Caco-2 (cell line): Measurements from ENCODE around the gene ARHGAP44. TPM values are rescaled to one million over a fixed set of nuclear protein-coding genes. Genes with fewer than 3 reads are reported as not detected.

Experiments
- BruUV-seq: library from RNA; stranded (reverse); fragments of 400-500 nt; replicated peaks from 2 replicates; lab custom pipeline; 2021; lab: Mats Ljungman, UMichigan
- CTCF ChIA-PET: fragments of 300-600 bp; sonication (Branson Sonifier 250); formaldehyde crosslinking; loops from one replicate; lab custom pipeline; 2022; ENCODE audit warnings: antibody characterized with exemption; lab: Charles Lee
- POLR2A ChIA-PET: fragments of 300-600 bp; sonication (Branson Sonifier 250); formaldehyde crosslinking; loops from one replicate; lab custom pipeline; 2022; ENCODE audit warnings: antibody characterized with exemption; lab: Charles Lee
- DNase-seq, 2 experiments: peaks; one replicate each; pipeline versions ENCODE4 v3.0.0 to v3.0.0-alpha.2; 2020 to 2022
- H3K27me3 ChIP-seq: replicated peaks from 2 replicates; pipeline ENCODE4 v1.6.0; 2011; ENCODE audit warnings: low read length; ENCODE audit not compliant: control insufficient read depth, insufficient read depth
- H3K36me3 ChIP-seq: 2 replicates; pipeline ENCODE4 v1.5.1; 2011; ENCODE audit warnings: low read length; ENCODE audit not compliant: control insufficient read depth, insufficient read depth
- H3K4me1 ChIP-seq: fragments of 250-450 bp; sonication (Bioruptor Pico); 2 replicates; pipeline ENCODE4 v1.5.1; 2020; ENCODE audit warnings: mild to moderate bottlenecking
- H3K4me3 ChIP-seq: 2 replicates; pipeline ENCODE4 v1.5.1; 2011; ENCODE audit warnings: low read depth, mild to moderate bottlenecking, control low read depth, low read length
- H3K9me3 ChIP-seq: fragments of 250-450 bp; sonication (Bioruptor Pico); 2 replicates; pipeline ENCODE4 v1.5.1; 2020; ENCODE audit warnings: mild to moderate bottlenecking, moderate library complexity
- H3K27ac Mint-ChIP-seq: one replicate; pipeline ENCODE4 v1.8.0; 2022; ENCODE audit warnings: mixed read lengths; ENCODE audit not compliant: unreplicated experiment
- H3K27me3 Mint-ChIP-seq: one replicate; pipeline ENCODE4 v1.8.0; 2022; ENCODE audit warnings: mixed read lengths; ENCODE audit not compliant: insufficient read depth, unreplicated experiment
- H3K36me3 Mint-ChIP-seq: one replicate; pipeline ENCODE4 v1.8.0; 2022; ENCODE audit warnings: mild to moderate bottlenecking, mixed read lengths; ENCODE audit not compliant: insufficient read depth, unreplicated experiment
- H3K4me1 Mint-ChIP-seq: one replicate; pipeline ENCODE4 v1.8.0; 2022; ENCODE audit warnings: low read depth, mixed read lengths; ENCODE audit not compliant: unreplicated experiment
- H3K4me3 Mint-ChIP-seq: one replicate; pipeline ENCODE4 v1.8.0; 2022; ENCODE audit warnings: mild to moderate bottlenecking, moderate library complexity, mixed read lengths; ENCODE audit not compliant: unreplicated experiment
- H3K9me3 Mint-ChIP-seq: one replicate; pipeline ENCODE4 v1.8.0; 2022; ENCODE audit warnings: mixed read lengths; ENCODE audit not compliant: unreplicated experiment
- intact Hi-C: fragments of 100-400 bp; cut with micrococcal nuclease; formaldehyde crosslinking; loops from one replicate; pipeline ENCODE4 v1.10.0; 2022; ENCODE audit not compliant: unreplicated experiment
- total RNA-seq: library from RNA; stranded (reverse); gene quantifications from 2 replicates; pipeline ENCODE4 v1.2.3, GENCODE V29; 2022
- TF ChIP-seq, protein P1 (sequence below), 2 experiments: fragments of 200-600 bp in 1 of 2; IDR thresholded peaks; 1 replicate in 1 of 2; 2 replicates in 1 of 2; pipeline versions ENCODE4 v1.5.1 to v1.8.0; 2011 to 2022; ENCODE audit warnings: antibody characterized with exemption in 1 of 2, control low read depth in 1 of 2, inconsistent platforms in 1 of 2, low read depth in 1 of 2, low read length in 1 of 2, mild to moderate bottlenecking in 1 of 2, moderate library complexity in 1 of 2; ENCODE audit not compliant: insufficient read depth in 1 of 2, severe bottlenecking in 1 of 2, unreplicated experiment in 1 of 2

The ARHGAP44 gene
- total RNA-seq, 1 experiment from 2014 or later = 4.5 TPM

DNA sequence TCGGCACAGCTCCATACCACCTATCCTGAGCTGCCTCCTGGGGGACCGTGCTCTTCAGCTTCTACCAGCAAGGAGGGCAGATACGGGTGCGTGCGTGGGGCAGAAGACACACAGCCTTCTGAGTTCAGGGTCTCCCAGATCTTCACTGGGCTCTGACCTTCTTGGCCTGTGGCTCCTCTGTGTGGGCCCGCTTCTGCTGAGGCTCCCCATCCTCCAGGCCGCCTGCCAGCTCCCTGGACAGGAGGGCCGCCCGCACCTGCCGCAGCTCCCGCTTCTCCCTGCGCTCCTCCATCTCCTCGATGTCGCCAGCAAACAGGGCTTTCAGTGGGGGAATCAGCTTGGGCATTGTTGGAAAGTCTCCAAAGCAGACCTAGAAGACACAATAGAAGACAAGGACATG lies 203.4 kb downstream of the ARHGAP44 start:
- H3K4me3 Mint-ChIP-seq = no peak overlapping the region
- H3K36me3 ChIP-seq = no peaks in the 10 kb centered on the region; the same call in 1 of the 2 replicates
- H3K9me3 Mint-ChIP-seq = no peaks in the 10 kb centered on the region
- TF ChIP-seq, protein P1, sequence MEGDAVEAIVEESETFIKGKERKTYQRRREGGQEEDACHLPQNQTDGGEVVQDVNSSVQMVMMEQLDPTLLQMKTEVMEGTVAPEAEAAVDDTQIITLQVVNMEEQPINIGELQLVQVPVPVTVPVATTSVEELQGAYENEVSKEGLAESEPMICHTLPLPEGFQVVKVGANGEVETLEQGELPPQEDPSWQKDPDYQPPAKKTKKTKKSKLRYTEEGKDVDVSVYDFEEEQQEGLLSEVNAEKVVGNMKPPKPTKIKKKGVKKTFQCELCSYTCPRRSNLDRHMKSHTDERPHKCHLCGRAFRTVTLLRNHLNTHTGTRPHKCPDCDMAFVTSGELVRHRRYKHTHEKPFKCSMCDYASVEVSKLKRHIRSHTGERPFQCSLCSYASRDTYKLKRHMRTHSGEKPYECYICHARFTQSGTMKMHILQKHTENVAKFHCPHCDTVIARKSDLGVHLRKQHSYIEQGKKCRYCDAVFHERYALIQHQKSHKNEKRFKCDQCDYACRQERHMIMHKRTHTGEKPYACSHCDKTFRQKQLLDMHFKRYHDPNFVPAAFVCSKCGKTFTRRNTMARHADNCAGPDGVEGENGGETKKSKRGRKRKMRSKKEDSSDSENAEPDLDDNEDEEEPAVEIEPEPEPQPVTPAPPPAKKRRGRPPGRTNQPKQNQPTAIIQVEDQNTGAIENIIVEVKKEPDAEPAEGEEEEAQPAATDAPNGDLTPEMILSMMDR (IDR thresholded peaks at IDR 0.05; ENCODE audit: insufficient read depth in 1 of 2, low read depth in 1 of 2, low read length in 1 of 2, severe bottlenecking in 1 of 2, unreplicated experiment in 1 of 2) = no peak
- POLR2A ChIA-PET = no interaction called here
- H3K27ac Mint-ChIP-seq = no peak overlapping the region
- H3K4me3 ChIP-seq = no peak overlapping the region
- CTCF ChIA-PET = no interaction called here
- no peaks in the 10 kb centered on the region for H3K27me3 Mint-ChIP-seq
- no peak for DNase-seq
- peaks cover 29% of the 10 kb centered on the region for H3K36me3 Mint-ChIP-seq
- no peaks in the 10 kb centered on the region for H3K4me1 ChIP-seq
- intact Hi-C loops = no loop called here
- no peaks in the 10 kb centered on the region for H3K9me3 ChIP-seq
- no peaks in the 10 kb centered on the region for H3K27me3 ChIP-seq
- H3K4me1 Mint-ChIP-seq = no peaks in the 10 kb centered on the region
- BruUV-seq = no TSS peak

DNA sequence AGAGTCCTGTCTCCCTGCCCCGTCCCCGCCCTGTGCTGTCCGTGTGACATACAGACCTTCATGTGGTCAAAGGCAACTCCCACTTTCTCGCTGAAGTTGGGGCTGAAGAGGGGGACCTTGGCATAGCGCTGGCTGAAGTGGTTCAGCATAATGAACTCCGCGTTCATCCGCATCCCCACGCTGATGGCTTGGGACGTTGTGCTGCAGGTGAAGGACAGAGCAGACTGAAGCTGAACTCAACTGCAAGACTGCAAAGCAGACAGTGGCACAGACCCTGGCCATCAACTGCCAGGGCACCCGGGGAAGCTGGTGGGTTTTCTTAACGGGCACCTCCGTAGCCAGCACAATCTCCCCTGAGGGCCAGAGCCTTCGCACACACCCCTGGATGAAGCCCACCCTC lies 204.3 kb downstream of the ARHGAP44 start:
- no peaks in the 10 kb centered on the region; the same call in 1 of the 2 replicates for H3K36me3 ChIP-seq
- H3K36me3 Mint-ChIP-seq = peaks cover 37% of the 10 kb centered on the region

DNA sequence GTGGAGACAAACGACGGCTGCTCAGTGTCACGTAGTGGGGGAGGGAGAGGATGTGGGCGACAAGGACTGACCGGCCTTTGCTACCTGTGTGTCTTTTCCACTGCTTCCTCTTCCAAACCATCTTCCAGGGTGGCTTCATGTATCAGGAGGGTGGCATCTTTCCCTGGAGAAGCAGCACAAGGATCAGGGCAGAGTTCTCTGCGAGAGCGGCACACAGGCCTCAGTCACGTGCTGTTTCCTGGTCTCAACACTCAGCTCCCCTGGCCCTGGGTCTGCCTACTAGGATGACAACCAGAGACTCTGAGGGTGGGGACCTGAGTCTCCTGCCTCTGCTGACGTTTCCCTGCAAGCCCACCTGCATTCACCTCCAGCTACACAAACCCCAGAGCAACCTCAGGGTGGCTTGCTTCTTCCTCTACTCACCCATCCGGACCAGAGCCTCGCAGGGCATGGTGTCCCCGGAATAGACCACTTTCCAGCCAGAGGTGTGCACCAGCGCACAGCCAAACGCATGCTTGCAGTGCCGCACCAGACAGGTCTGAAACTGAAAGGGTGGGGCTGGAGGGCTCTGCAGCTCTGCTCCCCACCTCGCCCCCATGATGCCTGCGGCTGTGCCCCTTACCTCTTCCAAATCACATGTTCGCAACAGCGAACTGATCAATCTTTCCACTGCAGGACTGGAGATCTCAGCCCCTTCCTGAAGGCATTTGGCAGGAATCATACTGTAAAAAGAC lies 205.2 kb downstream of the ARHGAP44 start:
- ChIA-PET CTCF (no interaction called here), POLR2A (no interaction called here)
- Histone ChIP-seq H3K4me1 (no peaks in the 10 kb centered on the region), H3K9me3 (no peaks in the 10 kb centered on the region), H3K27me3 (no peaks in the 10 kb centered on the region), H3K36me3 (no peaks in the 10 kb centered on the region; the same call in 1 of the 2 replicates), H3K4me3 (no peak overlapping the region)
- Mint-ChIP-seq H3K27ac (no peak overlapping the region), H3K4me1 (no peaks in the 10 kb centered on the region), H3K9me3 (no peaks in the 10 kb centered on the region), H3K4me3 (no peak overlapping the region), H3K27me3 (no peaks in the 10 kb centered on the region), H3K36me3 (peaks cover 38% of the 10 kb centered on the region)
- no peak for DNase-seq
- intact Hi-C loops = no loop called here
- TF ChIP-seq, protein P1 (IDR thresholded peaks at IDR 0.05; ENCODE audit: insufficient read depth in 1 of 2, low read depth in 1 of 2, low read length in 1 of 2, severe bottlenecking in 1 of 2, unreplicated experiment in 1 of 2) = no peak
- BruUV-seq = no TSS peak

More for the DNA sequence above, 204.3 kb downstream of the ARHGAP44 start:
- no peak for DNase-seq
- H3K27me3 Mint-ChIP-seq = no peaks in the 10 kb centered on the region
- no peak overlapping the region for H3K27ac Mint-ChIP-seq
- intact Hi-C loops = no loop called here
- no peaks in the 10 kb centered on the region for H3K4me1 Mint-ChIP-seq
- Histone ChIP-seq H3K9me3 (no peaks in the 10 kb centered on the region), H3K4me3 (no peak overlapping the region), H3K27me3 (no peaks in the 10 kb centered on the region), H3K4me1 (no peaks in the 10 kb centered on the region)
- ChIA-PET POLR2A (no interaction called here), CTCF (no interaction called here)
- H3K9me3 Mint-ChIP-seq = no peaks in the 10 kb centered on the region
- H3K4me3 Mint-ChIP-seq = no peak overlapping the region
- TF ChIP-seq, protein P1 (IDR thresholded peaks at IDR 0.05; ENCODE audit: insufficient read depth in 1 of 2, low read depth in 1 of 2, low read length in 1 of 2, severe bottlenecking in 1 of 2, unreplicated experiment in 1 of 2) = no peak
- BruUV-seq = no TSS peak
